Epidermal melanocyte (primary cell): Measurements from ENCODE around the gene LANCL1.

Experiments used
- DNase-seq: peaks from one replicate; pipeline ENCODE4 v3.0.0; 2011; ENCODE audit warnings: low spot score; ENCODE audit not compliant: insufficient read length

Gene LANCL1

GRCh38 chr2:210399440-210400041 lies 77.0 kb downstream of the LANCL1 start:
- DNase-seq: no peak

- DNase-seq: no peak
These were observed 84.1 kb downstream of the LANCL1 start for GRCh38 chr2:210392469-210392881.

GRCh38 chr2:210389856-210390255 lies 86.7 kb downstream of the LANCL1 start:
- no peak for DNase-seq

GRCh38 chr2:210388148-210388547 lies 88.4 kb downstream of the LANCL1 start:
- no peak for DNase-seq

GRCh38 chr2:210387074-210387473 lies 89.5 kb downstream of the LANCL1 start:
- no peak for DNase-seq
